DOHH2 (cell line): ENCODE results near the gene GNAO1.

Experiments used
- EZH2phosphoT487 ChIP-seq: fragments of 200-600 bp; sonication (generic); IDR thresholded peaks from 2 replicates; pipeline ENCODE4 v1.6.1; 2017; ENCODE audit warnings: borderline replicate concordance, mild to moderate bottlenecking, antibody characterized with exemption, low read length, moderate library complexity, mixed read lengths
- TF ChIP-seq, protein P1 (sequence below): fragments of 200-600 bp; sonication (generic); IDR thresholded peaks from one replicate; pipeline ENCODE4 v1.5.1; 2014; ENCODE audit warnings: antibody characterized with exemption, mild to moderate bottlenecking, low read depth, low read length; ENCODE audit not compliant: poor library complexity, severe bottlenecking

DNA sequence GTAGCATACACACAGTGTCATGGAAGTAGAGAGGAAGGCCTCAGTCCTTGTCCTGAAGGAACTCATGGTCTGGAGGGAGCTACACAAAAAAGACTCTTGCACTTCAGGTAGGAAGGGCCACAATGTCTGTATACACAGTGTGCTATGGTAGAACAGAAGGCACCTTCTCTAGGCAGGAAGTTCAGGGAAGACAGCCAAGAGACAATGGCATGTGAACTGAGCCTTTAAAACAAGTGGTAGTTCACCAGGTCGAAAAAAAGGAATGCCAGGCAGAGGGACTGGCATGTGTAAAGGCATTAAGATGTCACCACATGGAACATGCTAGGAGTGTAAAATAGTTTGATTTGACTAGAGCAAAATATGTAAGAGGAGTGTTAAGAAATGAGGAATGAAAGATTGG is 9.7 kb downstream of the GNAO1 start:
- TF ChIP-seq, protein P1, sequence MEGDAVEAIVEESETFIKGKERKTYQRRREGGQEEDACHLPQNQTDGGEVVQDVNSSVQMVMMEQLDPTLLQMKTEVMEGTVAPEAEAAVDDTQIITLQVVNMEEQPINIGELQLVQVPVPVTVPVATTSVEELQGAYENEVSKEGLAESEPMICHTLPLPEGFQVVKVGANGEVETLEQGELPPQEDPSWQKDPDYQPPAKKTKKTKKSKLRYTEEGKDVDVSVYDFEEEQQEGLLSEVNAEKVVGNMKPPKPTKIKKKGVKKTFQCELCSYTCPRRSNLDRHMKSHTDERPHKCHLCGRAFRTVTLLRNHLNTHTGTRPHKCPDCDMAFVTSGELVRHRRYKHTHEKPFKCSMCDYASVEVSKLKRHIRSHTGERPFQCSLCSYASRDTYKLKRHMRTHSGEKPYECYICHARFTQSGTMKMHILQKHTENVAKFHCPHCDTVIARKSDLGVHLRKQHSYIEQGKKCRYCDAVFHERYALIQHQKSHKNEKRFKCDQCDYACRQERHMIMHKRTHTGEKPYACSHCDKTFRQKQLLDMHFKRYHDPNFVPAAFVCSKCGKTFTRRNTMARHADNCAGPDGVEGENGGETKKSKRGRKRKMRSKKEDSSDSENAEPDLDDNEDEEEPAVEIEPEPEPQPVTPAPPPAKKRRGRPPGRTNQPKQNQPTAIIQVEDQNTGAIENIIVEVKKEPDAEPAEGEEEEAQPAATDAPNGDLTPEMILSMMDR = no peak
- no peak for TF ChIP-seq EZH2phosphoT487
